ENCODE measurements around the gene FUZ.

Gene FUZ

DNA sequence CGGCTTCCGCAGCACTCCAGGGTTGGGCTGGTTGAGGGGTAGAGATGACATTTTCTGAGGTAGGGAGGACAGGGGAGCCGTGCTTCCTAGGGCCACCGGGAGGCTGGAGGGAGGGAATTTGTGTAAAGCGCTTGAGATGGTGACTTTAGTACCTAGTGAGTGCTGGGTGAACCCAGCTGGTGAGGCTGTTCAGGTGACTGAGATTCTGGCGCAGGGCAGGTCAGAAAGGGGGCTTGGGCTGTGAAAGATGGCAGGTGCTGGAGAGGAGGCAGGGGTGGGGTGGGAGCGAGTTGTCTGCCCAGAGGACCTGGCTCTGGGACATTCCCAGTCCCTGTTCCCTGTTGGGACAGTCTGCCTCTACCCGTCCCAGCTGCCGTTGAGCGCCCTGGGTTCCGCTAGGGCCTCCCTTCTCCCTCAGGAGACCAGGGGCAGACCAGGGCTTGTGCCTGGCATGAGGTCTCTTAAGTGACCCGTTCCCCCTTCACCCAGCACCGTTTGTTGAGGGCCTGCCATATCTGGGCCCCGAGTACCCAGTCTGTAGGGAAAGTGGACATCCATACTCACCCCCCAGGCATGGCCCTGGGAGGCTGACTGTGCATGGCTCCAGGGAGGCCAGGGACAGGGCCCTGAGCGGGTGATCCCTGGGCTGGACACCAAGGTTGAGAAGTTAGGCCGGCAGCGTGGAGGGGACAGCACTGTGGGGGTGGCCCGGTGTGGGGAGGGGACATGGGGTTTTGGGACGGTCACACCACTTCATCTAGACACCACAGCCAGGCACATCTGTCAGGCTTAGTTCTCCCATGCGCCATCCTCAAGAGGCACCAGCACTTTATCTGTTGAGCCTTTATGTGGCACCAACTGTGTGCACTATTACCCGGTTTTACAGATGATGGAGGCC lies 42.8 kb upstream of the FUZ start (continued):
- no peak for TF ChIP-seq REPIN1 (tag by site-specific recombination; IDR thresholded peaks at IDR 0.05; ENCODE audit: low read depth)
- TF ChIP-seq, protein P1, sequence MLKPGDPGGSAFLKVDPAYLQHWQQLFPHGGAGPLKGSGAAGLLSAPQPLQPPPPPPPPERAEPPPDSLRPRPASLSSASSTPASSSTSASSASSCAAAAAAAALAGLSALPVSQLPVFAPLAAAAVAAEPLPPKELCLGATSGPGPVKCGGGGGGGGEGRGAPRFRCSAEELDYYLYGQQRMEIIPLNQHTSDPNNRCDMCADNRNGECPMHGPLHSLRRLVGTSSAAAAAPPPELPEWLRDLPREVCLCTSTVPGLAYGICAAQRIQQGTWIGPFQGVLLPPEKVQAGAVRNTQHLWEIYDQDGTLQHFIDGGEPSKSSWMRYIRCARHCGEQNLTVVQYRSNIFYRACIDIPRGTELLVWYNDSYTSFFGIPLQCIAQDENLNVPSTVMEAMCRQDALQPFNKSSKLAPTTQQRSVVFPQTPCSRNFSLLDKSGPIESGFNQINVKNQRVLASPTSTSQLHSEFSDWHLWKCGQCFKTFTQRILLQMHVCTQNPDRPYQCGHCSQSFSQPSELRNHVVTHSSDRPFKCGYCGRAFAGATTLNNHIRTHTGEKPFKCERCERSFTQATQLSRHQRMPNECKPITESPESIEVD (tag by site-specific recombination; IDR thresholded peaks at IDR 0.05): no peak
- no peak for TF ChIP-seq ZNF404 (tag by site-specific recombination; IDR thresholded peaks at IDR 0.05)
- TF ChIP-seq ZNF747 (tag by site-specific recombination; IDR thresholded peaks at IDR 0.05): no peak
- no peak for TF ChIP-seq ZNF830 (tag by site-specific recombination; IDR thresholded peaks at IDR 0.05; ENCODE audit: low read depth)
- TF ChIP-seq TRIM28 (IDR thresholded peaks at IDR 0.05; ENCODE audit: borderline replicate concordance, low read length): no peak

DNA sequence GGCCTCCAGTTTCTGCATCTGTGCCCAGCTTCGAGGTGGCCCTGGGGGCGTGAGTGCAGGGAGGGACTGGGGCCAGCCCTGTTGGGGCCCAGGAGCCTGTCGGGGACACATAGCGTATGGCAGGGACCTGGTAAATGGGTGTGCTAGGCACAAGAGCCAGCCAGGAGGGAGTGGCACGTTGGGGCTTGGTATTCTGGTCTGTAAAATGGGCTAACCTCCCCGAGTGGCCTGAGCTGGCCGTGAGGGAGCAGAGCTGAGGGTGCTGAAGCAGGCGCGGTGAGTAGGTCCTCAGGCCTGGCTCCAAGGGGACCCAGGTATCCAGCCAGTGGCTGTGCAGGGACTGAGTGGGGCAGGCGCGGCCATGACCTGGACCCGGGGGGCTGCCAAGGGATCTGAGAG lies 42.2 kb upstream of the FUZ start:
- Histone ChIP-seq H3K36me3 (ENCODE audit: control insufficient read depth in 2 of 2, insufficient read depth in 1 of 2, low read length in 2 of 2) (peaks cover 10 to 61% of the 10 kb centered on the region in 2 experiments), H3K4me3 (ENCODE audit: low read depth, low read length) (no peak overlapping the region), H3K27ac (ENCODE audit: extremely low read depth, low read depth, low read length) (0 out of 2 replicates have a peak overlapping the region, but pooled peaks have one; percentile 43), H3K9me3 (ENCODE audit: control insufficient read depth, insufficient read depth, low read depth, low read length) (no peaks in the 10 kb centered on the region), H3K4me1 (ENCODE audit: control insufficient read depth, insufficient read depth, low read length) (peaks cover 15% of the 10 kb centered on the region; the same call in 1 of the 2 replicates)
- POLR2A ChIA-PET: interaction anchor here (8.8 kb wide), 1 partner anchor 9 kb away, joined by 128 read pairs; the partner anchor contains the start of gene PNKP
- CTCF ChIA-PET: interaction anchor here (0.5 kb wide), 1 partner anchor 103 kb away, joined by 3 read pairs; no protein-coding TSS in a partner anchor
- TF ChIP-seq, protein P2, sequence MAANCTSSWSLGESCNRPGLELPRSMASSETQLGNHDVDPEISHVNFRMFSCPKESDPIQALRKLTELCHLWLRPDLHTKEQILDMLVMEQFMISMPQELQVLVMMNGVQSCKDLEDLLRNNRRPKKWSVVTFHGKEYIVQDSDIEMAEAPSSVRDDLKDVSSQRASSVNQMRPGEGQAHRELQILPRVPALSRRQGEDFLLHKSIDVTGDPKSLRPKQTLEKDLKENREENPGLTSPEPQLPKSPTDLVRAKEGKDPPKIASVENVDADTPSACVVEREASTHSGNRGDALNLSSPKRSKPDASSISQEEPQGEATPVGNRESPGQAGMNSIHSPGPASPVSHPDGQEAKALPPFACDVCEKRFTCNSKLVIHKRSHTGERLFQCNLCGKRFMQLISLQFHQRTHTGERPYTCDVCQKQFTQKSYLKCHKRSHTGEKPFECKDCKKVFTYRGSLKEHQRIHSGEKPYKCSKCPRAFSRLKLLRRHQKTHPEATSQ (tag by site-specific recombination; IDR thresholded peaks at IDR 0.05): no peak
- TF ChIP-seq ZNF785 (tag by site-specific recombination; IDR thresholded peaks at IDR 0.05) (no peak), ZNF561 (tag by site-specific recombination; IDR thresholded peaks at IDR 0.05; ENCODE audit: borderline replicate concordance) (no peak), ZNF660 (tag by site-specific recombination; IDR thresholded peaks at IDR 0.05) (no peak), ZNF37A (tag by site-specific recombination; IDR thresholded peaks at IDR 0.05) (no peak), ZNF626 (tag by site-specific recombination; IDR thresholded peaks at IDR 0.05) (no peak), EGR2 (tag by site-specific recombination; IDR thresholded peaks at IDR 0.05; ENCODE audit: low read depth) (no peak), KLF1 (tag by site-specific recombination; IDR thresholded peaks at IDR 0.05) (peak; percentile 31; the same call in 1 of the 2 replicates), KLF7 (tag by site-specific recombination; IDR thresholded peaks at IDR 0.05; ENCODE audit: borderline replicate concordance) (0 out of 2 replicates have a peak, but pooled peaks have one; percentile 42), ZNF600 (tag by site-specific recombination; IDR thresholded peaks at IDR 0.05) (no peak), ZNF132 (tag by site-specific recombination; IDR thresholded peaks at IDR 0.05; ENCODE audit: borderline replicate concordance) (no peak), KLF8 (tag by site-specific recombination; IDR thresholded peaks at IDR 0.05) (peak; percentile 50; the same call in 1 of the 2 replicates), KLF9 (tag by site-specific recombination; IDR thresholded peaks at IDR 0.05; ENCODE audit: low read depth) (peak; percentile 31; the same call in 1 of the 2 replicates), ZSCAN30 (tag by site-specific recombination; IDR thresholded peaks at IDR 0.05) (no peak), IKZF3 (tag by site-specific recombination; IDR thresholded peaks at IDR 0.05) (no peak)
- TF ChIP-seq, protein P3, sequence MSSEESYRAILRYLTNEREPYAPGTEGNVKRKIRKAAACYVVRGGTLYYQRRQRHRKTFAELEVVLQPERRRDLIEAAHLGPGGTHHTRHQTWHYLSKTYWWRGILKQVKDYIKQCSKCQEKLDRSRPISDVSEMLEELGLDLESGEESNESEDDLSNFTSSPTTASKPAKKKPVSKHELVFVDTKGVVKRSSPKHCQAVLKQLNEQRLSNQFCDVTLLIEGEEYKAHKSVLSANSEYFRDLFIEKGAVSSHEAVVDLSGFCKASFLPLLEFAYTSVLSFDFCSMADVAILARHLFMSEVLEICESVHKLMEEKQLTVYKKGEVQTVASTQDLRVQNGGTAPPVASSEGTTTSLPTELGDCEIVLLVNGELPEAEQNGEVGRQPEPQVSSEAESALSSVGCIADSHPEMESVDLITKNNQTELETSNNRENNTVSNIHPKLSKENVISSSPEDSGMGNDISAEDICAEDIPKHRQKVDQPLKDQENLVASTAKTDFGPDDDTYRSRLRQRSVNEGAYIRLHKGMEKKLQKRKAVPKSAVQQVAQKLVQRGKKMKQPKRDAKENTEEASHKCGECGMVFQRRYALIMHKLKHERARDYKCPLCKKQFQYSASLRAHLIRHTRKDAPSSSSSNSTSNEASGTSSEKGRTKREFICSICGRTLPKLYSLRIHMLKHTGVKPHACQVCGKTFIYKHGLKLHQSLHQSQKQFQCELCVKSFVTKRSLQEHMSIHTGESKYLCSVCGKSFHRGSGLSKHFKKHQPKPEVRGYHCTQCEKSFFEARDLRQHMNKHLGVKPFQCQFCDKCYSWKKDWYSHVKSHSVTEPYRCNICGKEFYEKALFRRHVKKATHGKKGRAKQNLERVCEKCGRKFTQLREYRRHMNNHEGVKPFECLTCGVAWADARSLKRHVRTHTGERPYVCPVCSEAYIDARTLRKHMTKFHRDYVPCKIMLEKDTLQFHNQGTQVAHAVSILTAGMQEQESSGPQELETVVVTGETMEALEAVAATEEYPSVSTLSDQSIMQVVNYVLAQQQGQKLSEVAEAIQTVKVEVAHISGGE (tag by site-specific recombination; conservative IDR thresholded peaks at IDR 0.05; ENCODE audit: low read depth): no peak
- TF ChIP-seq, protein P4, sequence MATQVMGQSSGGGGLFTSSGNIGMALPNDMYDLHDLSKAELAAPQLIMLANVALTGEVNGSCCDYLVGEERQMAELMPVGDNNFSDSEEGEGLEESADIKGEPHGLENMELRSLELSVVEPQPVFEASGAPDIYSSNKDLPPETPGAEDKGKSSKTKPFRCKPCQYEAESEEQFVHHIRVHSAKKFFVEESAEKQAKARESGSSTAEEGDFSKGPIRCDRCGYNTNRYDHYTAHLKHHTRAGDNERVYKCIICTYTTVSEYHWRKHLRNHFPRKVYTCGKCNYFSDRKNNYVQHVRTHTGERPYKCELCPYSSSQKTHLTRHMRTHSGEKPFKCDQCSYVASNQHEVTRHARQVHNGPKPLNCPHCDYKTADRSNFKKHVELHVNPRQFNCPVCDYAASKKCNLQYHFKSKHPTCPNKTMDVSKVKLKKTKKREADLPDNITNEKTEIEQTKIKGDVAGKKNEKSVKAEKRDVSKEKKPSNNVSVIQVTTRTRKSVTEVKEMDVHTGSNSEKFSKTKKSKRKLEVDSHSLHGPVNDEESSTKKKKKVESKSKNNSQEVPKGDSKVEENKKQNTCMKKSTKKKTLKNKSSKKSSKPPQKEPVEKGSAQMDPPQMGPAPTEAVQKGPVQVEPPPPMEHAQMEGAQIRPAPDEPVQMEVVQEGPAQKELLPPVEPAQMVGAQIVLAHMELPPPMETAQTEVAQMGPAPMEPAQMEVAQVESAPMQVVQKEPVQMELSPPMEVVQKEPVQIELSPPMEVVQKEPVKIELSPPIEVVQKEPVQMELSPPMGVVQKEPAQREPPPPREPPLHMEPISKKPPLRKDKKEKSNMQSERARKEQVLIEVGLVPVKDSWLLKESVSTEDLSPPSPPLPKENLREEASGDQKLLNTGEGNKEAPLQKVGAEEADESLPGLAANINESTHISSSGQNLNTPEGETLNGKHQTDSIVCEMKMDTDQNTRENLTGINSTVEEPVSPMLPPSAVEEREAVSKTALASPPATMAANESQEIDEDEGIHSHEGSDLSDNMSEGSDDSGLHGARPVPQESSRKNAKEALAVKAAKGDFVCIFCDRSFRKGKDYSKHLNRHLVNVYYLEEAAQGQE (tag by site-specific recombination; IDR thresholded peaks at IDR 0.05): no peak
- TF ChIP-seq, protein P5, sequence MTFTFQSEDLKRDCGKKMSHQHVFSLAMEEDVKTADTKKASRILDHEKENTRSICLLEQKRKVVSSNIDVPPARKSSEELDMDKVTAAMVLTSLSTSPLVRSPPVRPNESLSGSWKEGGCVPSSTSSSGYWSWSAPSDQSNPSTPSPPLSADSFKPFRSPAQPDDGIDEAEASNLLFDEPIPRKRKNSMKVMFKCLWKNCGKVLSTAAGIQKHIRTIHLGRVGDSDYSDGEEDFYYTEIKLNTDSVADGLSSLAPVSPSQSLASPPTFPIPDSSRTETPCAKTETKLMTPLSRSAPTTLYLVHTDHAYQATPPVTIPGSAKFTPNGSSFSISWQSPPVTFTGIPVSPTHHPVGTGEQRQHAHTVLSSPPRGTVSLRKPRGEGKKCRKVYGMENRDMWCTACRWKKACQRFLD (tag by site-specific recombination; IDR thresholded peaks at IDR 0.05): no peak

Measured in HEK293 (cell line).